Fibroblast of skin of right quadriceps (primary cell): Measurements from ENCODE around the gene DNAAF8.

Experiments used
- DNase-seq: peaks from one replicate; pipeline ENCODE4 v3.0.0-alpha.2; 2013

The DNAAF8 gene

GRCh38 chr16:4734063-4734729, at the start of gene DNAAF8, which contains the start of gene ANKS3:
Gene DNAAF8, plus strand, starts transcription at chr16:4734537. Its CDS starts 1,978 bp downstream, at chr16:4736515.
Gene ANKS3, minus strand, starts transcription at chr16:4734271. Its CDS starts 4,122 bp downstream, at chr16:4730149.
- peak; percentile 97 for DNase-seq

DNA sequence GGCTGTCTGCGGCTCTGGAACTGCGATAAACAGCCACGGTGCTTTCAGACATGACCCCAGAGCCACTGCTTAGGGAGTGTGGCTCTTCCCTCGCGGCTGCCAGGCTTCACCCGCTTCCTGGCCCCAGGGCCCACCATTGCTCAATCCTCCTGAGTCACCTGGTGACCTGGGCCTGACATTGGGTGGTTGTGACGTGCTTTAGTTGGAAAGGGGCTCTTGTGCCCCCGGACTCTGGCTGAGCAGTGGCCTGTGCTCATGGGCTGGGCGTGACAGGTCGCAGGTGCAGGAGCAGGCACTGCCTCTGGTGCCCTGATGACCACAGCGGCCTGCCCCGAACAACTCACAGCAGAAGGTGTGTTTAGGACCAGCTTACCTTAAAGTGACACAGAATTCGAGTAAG, 49.6 kb upstream of the DNAAF8 start:
- no peak for DNase-seq

DNA sequence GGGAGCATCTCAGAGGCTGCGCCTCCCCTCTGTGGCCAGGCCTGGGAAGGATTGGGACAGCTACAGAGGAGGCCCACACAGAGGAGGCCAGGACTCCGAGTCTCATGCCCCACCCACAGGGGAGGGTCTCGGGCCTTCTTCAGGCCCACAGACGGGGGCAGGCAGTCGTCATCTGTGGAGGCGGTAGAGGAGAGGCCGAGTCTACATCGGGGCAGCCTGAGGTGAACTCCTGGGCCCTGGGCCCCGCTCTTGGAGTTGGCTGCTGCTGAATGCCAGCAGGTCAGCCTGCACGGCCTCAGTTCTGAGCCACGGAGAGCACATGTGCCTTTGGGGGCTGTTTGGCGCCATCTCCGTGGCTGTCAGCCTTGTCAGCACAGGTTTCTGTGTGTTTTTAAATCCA, 49.0 kb upstream of the DNAAF8 start:
- DNase-seq: no peak

- no peak for DNase-seq
These were observed 48.4 kb upstream of the DNAAF8 start for GRCh38 chr16:4685776-4686496.

GRCh38 chr16:4686497-4687210, 47.7 kb upstream of the DNAAF8 start:
- DNase-seq: no peak

DNA sequence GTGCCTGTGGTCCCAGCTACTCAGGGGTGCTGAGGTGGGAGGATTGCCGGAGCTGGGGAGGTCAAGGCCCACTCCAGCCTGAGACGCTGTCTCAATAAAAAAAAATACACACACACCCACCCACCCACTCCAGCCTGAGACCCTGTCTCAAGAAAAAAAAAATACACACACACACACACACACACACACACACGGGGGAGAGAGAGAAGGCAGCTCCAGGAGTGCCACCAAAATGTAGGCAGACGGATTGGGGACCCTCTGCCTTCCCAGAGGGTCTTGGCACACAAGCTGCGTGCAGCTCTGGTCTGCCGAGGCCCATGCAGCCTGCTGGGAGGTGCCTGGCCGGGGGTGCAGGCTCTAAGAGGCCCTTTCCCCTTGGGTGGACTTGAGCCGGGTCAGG, 46.9 kb upstream of the DNAAF8 start:
- no peak for DNase-seq

DNA sequence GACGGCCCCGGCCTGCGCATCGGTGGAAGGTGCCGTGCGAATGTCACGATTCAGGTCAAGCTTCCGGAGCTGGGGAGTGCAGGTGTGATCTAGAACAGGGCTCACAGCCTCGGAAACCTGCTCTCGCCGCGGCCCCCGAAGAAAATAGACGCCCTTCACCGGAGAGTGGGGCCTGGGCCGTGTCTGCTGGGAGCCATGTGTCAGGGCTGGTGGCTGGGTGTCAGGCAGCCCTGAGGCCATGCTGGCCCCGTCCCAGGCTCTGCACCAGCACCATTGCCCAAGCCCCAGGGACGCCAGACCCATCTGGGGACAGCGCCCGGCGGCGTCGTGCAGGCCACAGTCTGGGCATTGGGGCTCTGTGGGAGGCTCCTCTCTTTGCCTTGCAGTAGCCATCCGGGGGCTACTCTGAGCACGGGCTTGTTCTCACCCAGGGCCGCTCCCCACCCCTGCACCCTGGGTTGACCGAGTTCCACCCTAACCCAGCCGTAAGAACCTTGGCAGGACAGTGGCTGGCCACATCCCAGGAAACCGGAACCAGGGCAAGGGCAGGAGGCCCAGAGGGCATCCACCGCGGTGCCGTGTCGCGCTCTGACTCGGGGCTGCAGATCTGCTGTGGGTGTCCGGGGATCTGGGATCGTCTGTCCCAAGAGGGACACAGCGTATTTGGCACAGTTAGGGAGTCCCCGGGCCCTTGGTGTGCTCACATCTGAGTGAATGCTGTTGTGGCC, 46.2 kb upstream of the DNAAF8 start:
- DNase-seq: no peak

DNA sequence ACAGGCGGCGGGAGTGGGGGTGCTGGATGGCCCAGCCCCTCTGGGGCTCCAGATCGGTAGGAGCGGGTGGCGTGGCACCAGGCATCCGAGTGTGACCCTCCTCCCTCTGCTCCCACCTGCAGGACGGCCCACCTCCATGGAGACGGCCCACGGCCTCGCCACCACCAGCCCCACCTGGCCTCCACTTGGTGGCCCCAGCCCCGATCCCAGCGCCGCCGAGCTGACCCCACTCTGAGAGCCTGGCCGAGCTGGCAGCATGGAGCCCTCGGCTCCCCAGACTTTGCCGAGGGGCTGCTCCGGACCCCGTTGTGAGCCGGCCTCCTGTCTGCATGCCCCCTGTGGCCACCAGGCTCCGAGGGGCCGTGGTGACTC, 45.7 kb upstream of the DNAAF8 start:
- no peak for DNase-seq

DNA sequence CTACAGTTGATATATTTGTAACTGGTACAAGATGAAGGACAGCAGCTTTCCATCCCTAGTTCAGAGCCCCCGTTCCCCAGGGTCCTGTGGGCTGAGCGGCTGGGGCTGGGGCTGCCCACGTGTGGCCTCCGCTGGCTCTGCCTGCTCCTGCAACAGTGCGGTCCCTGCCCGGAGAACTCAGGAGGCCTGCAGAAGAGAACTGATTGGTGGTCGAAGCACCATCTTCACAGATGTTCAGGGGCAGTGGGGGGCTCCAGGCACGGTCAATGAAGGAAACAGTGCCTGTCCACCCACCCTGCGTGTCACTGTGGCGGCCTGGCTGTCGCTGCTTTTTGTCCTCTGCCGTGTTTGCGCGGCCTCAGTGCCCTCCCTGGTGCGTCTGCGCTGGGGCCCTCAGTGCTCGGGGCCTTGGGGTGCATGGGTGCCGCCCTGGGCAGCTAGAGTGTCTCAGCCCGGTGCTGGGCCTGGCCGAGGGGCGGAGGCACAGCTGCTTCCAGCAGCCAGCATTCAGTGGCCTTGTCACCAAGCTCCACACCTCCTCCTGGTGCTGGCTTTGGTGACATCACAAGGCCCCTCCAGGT, 45.2 kb upstream of the DNAAF8 start:
- DNase-seq: no peak

DNA sequence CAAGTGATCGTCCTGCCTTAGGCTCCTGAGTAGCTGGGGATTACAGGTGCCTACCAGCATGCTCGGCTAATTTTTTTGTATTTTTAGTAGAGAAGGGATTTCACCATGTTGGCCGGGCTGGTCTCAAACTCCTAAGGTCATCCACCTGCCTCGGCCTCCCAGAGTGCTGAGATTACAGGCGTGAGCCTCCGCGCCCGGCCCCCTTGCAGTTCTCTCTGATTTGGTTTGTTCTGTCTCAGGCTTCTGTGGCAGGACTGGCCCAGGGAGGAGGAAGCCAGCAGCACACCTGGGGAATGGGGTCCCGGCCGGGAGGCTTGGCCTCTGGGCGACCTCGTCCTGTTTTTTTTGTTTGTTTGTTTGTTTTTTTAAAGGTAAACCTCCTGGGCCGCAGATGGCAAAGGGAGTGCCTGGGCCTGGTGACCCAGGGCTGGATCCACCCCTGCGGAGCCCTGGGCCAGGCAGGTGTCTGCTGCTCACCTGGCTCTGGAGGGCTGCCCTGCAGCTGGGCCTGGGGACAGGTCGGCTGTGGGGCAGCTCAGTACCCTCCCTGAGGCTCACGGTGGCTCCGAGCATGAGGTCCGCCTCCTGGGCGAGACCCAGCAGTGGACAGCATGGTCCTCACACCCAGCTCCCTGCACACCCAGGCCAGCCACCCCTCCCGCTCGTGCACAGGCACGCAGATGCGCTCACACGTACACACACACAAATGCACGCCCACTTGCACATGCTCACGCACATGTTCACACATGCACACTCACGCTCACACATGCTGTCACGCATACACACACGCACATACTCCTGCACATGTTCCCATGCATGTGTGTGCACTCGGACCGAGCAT, 44.3 kb upstream of the DNAAF8 start:
- no peak for DNase-seq

GRCh38 chr16:4690946-4691665, 43.2 kb upstream of the DNAAF8 start:
- DNase-seq: no peak

DNA sequence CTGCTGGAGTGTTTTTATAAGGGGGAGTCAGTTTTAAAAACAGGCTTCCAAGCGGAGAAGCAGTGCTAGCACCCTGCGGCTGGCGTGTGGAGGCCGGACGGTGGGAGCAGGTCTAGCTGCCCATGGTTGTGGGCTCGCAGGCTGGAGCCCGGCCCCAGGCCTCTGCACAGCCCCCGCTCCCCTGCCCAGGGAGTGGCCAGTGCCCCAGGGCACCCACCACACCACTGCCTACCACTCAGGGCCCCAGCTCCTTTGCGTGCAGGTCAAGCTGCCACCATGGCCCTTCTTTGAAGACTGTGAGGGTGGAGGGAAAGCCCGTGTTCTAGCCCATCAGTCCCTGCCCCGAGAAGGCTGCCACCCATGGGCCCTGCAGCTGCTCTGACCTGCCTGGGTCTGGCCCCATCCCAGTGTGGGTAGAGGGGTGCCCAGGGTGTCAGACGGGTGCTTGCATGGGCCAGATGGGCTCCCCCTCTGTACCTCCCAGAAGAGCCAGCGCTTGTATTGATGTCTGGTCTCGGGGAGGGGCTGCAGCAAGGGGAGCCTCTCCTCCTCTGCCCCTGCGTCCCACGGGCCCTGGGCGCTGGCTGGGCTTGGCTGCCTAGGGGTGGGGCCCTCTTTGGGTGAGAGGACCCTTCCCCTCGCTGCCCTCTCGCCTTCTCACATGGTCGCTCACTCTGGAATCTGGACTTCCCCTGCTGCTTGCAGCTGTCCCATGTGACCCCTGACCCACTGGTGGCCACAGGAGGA, 42.5 kb upstream of the DNAAF8 start:
- DNase-seq: no peak

- DNase-seq: no peak
These were observed 41.7 kb upstream of the DNAAF8 start for GRCh38 chr16:4692460-4693295.

DNA sequence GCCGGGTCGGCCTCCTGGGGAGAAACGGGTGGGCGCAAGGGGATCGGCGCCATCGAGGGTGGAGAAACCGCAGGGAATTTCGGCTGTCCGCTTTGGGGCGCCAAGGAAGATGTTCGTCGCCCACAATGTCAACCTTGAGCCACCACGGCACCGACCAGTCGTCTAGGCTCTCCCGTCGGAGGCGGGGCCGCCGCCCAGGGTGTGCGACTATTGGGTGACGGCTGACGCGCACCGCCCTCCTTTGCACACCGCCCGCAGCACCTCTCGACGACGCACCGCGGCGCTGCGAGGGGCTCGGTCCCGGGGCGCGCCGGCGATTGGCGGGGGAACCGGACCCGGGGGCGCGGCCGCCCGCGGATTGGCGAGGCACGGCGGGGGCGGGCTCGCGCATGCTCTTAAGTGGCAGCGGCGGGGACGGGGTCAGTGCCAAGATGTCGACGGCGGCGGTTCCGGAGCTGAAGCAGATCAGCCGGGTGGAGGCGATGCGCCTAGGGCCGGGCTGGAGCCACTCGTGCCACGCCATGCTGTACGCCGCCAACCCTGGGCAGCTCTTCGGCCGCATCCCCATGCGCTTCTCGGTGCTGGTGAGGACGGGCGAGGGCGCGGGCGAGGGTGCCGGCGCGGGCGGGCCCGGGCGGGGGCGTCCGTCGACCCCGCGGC, 40.9 kb upstream of the DNAAF8 start, which contains the start of gene NUDT16L1:
NUDT16L1 (plus strand) TSS at position 267 of the 660 bp plus-strand sequence; CDS start at position 432, 165 bp downstream.
- DNase-seq: peak; percentile 95

DNA sequence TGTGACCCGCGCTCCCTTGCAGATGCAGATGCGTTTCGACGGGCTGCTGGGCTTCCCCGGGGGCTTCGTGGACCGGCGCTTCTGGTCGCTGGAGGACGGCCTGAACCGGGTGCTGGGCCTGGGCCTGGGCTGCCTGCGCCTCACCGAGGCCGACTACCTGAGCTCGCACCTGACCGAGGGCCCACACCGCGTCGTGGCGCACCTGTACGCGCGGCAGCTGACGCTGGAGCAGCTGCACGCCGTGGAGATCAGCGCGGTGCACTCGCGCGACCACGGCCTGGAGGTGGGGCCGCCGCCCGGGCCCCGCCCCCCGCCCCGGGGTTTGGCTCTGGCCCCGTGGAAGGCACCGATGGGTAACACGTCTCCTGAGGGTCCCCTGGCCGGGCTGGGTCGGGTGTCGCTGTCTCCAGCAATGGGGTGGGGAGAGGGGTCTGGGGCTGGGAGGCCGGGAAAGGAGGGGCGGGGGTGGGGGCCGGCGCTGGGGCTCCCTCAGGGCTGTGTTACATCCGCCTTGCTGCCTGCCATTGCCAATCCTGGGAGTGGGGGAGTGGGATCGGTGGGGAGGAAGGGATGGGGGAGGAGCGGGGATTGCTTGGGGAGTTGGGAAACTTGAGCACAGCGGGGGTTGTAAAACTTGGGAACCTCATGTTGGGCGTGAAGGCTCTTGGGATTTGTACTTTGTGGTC, 40.2 kb upstream of the DNAAF8 start:
- DNase-seq: peak; percentile 57

- no peak for DNase-seq
These were observed 39.5 kb upstream of the DNAAF8 start for GRCh38 chr16:4694642-4695451.
